Superior temporal gyrus (tissue), 1 donor: Measurements from ENCODE around the gene ENOX1.
"Not testable (repeated sequence)": the region's sequence is repeated elsewhere in the genome, so short reads cannot be mapped to it uniquely, and the experiment has no call there.

Source experiments
- DNase-seq: peaks from one replicate; pipeline ENCODE4 v3.0.0-alpha.2; 2016; ENCODE audit errors: extremely low spot score

The ENOX1 gene

GRCh38 chr13:43214124-43214523 is 572.6 kb downstream of the ENOX1 start:
- DNase-seq, result no peak

GRCh38 chr13:43206838-43207237 is 579.9 kb downstream of the ENOX1 start:
- no peak for DNase-seq

GRCh38 chr13:43205416-43205815 is 581.4 kb downstream of the ENOX1 start:
- no peak for DNase-seq

GRCh38 chr13:43204591-43204990 is 582.2 kb downstream of the ENOX1 start:
- no peak for DNase-seq

GRCh38 chr13:43203781-43204180 is 583.0 kb downstream of the ENOX1 start:
- no peak for DNase-seq

- no peak for DNase-seq
Observed at GRCh38 chr13:43200736-43201135, 586.0 kb downstream of the ENOX1 start.

GRCh38 chr13:43200307-43200706 is 586.5 kb downstream of the ENOX1 start:
- no peak for DNase-seq

GRCh38 chr13:43196750-43197370 is 589.9 kb downstream of the ENOX1 start:
- DNase-seq, result no peak

GRCh38 chr13:43196086-43196621 is 590.6 kb downstream of the ENOX1 start:
- peak; percentile 26 for DNase-seq

- no peak for DNase-seq
Observed at GRCh38 chr13:43195551-43195950, 591.2 kb downstream of the ENOX1 start.

- DNase-seq, result no peak
Observed at GRCh38 chr13:43195112-43195511, 591.7 kb downstream of the ENOX1 start.

- DNase-seq, result no peak
Observed at GRCh38 chr13:43193789-43194420, 592.9 kb downstream of the ENOX1 start.

GRCh38 chr13:43191546-43191945 is 595.2 kb downstream of the ENOX1 start:
- no peak for DNase-seq

GRCh38 chr13:43185226-43185625 is 601.5 kb downstream of the ENOX1 start:
- no peak for DNase-seq

- no peak for DNase-seq
Observed at GRCh38 chr13:43180837-43181236, 605.9 kb downstream of the ENOX1 start.

- no peak for DNase-seq
Observed at GRCh38 chr13:43180036-43180660, 606.6 kb downstream of the ENOX1 start.

GRCh38 chr13:43171489-43171888 is 615.3 kb downstream of the ENOX1 start:
- no peak for DNase-seq

GRCh38 chr13:43170506-43170905 is 616.3 kb downstream of the ENOX1 start:
- DNase-seq, result no peak

- DNase-seq, result not testable (repeated sequence)
Observed at GRCh38 chr13:43168434-43168833, 618.3 kb downstream of the ENOX1 start.

GRCh38 chr13:43167731-43168130 is 619.0 kb downstream of the ENOX1 start:
- DNase-seq, result no peak

- DNase-seq, result no peak
Observed at GRCh38 chr13:43166644-43167457, 619.9 kb downstream of the ENOX1 start.
